ENCODE measurements around the gene BTBD16. TPM values are rescaled to one million over a fixed set of nuclear protein-coding genes. Genes with fewer than 3 reads are reported as not detected.

Gene BTBD16
- total and polyA plus RNA-seq, 2 of the 4 experiments (the other 2 are of a cell fraction): not detected

- no TSS peak for BruUV-seq (replicated peaks)
- no peak overlapping the region for H2BK120ac ChIP-seq (ENCODE audit: low read depth, low read length)
- H2AFZ ChIP-seq (replicated peaks; ENCODE audit: low read length, poor library complexity): no peak overlapping the region
- H3K27me3 ChIP-seq (ENCODE audit: control insufficient read depth, insufficient read depth, low read length): peaks cover 21% of the 10 kb centered on the region
- no peaks in the 10 kb centered on the region for H3K4me1 ChIP-seq (ENCODE audit: control insufficient read depth, insufficient read depth, low read length)
- 83% methylated on average over 9 of the region's 13 CpGs; no CpG with 5 or more reads in 1 of the 2 experiments for WGBS, 2 experiments (ENCODE audit: extremely low coverage in 2 of 2, insufficient read length in 1 of 2)
- H3K4me3 ChIP-seq (ENCODE audit: insufficient read depth, low read depth, low read length): no peak overlapping the region
- no peaks in the 10 kb centered on the region for H3K9me3 ChIP-seq (ENCODE audit: control insufficient read depth, insufficient read depth, low read length)
- no peak overlapping the region for H2BK20ac ChIP-seq (ENCODE audit: low read depth, low read length)
- no peak overlapping the region for H3K14ac ChIP-seq (replicated peaks; ENCODE audit: low read depth, low read length)
- in situ Hi-C loops (cut with MboI; ENCODE audit: low sequenced_read_pairs) (no loop called here), intact Hi-C loops (cut with micrococcal nuclease) (no loop called here), dilution Hi-C loops (cut with HindIII; ENCODE audit: low sequenced_read_pairs, unreplicated experiment) (no loop called here)
- no peak overlapping the region for H2BK15ac ChIP-seq (ENCODE audit: low read depth, low read length)
- H3K79me1 ChIP-seq (ENCODE audit: low read depth in 1 of 2, low read length in 2 of 2): no peaks in the 10 kb centered on the region
- H3K4ac ChIP-seq (ENCODE audit: low read depth, low read length): no peak overlapping the region
- no peak overlapping the region for H2AK9ac ChIP-seq (replicated peaks; ENCODE audit: low read depth, low read length, poor library complexity)
- no peaks in the 10 kb centered on the region for H3K9me1 ChIP-seq (ENCODE audit: insufficient read depth, low read length)
- no peak overlapping the region for H3K9ac ChIP-seq (ENCODE audit: low read depth, low read length)
- no peak overlapping the region for H4K8ac ChIP-seq (ENCODE audit: low read depth in 2 of 2, low read length in 2 of 2)
- DNase-seq: no peak
- H4K5ac ChIP-seq (ENCODE audit: low read depth, low read length): no peak overlapping the region
- no peak overlapping the region for H3K18ac ChIP-seq (ENCODE audit: low read depth, low read length)
- no peak overlapping the region for H3K27ac ChIP-seq (ENCODE audit: insufficient read depth, low read length)
- no peak overlapping the region for H3K4me2 ChIP-seq (ENCODE audit: low read depth, low read length)
- TF ChIP-seq CTCF (conservative IDR thresholded peaks at IDR 0.05; ENCODE audit: low read depth, low read length) (no peak), RAD21 (IDR thresholded peaks at IDR 0.05; ENCODE audit: low read length) (no peak), SMC3 (IDR thresholded peaks at IDR 0.05; ENCODE audit: low read depth, low read length) (no peak), CHD1 (IDR thresholded peaks at IDR 0.05; ENCODE audit: low read depth, low read length) (no peak), CEBPB (IDR thresholded peaks at IDR 0.05; ENCODE audit: low read depth, low read length) (no peak), MAZ (IDR thresholded peaks at IDR 0.05; ENCODE audit: borderline replicate concordance, low read depth, low read length) (no peak), MAFK (IDR thresholded peaks at IDR 0.05; ENCODE audit: low read depth, low read length) (no peak), NFE2L2 (IDR thresholded peaks at IDR 0.05; ENCODE audit: low read depth, low read length) (no peak), RFX5 (IDR thresholded peaks at IDR 0.05; ENCODE audit: low read depth, low read length) (no peak), FOS (IDR thresholded peaks at IDR 0.05; ENCODE audit: low read depth, low read length) (no peak), BHLHE40 (IDR thresholded peaks at IDR 0.05; ENCODE audit: low read depth, low read length) (no peak), MXI1 (IDR thresholded peaks at IDR 0.05; ENCODE audit: borderline replicate concordance, low read depth, low read length) (no peak), RCOR1 (IDR thresholded peaks at IDR 0.05; ENCODE audit: insufficient replicate concordance, low read length) (no peak), POLR2A (IDR thresholded peaks at IDR 0.05; ENCODE audit: low read depth, low read length) (no peak), USF2 (IDR thresholded peaks at IDR 0.05; ENCODE audit: low read depth, low read length) (no peak)
- TF ChIP-seq, protein P1, sequence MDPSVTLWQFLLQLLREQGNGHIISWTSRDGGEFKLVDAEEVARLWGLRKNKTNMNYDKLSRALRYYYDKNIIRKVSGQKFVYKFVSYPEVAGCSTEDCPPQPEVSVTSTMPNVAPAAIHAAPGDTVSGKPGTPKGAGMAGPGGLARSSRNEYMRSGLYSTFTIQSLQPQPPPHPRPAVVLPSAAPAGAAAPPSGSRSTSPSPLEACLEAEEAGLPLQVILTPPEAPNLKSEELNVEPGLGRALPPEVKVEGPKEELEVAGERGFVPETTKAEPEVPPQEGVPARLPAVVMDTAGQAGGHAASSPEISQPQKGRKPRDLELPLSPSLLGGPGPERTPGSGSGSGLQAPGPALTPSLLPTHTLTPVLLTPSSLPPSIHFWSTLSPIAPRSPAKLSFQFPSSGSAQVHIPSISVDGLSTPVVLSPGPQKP (IDR thresholded peaks at IDR 0.05; ENCODE audit: borderline replicate concordance, low read depth, low read length): no peak
- no peaks in the 10 kb centered on the region for H4K20me1 ChIP-seq (ENCODE audit: insufficient read depth, low read length)
- no peak overlapping the region for H3K23ac ChIP-seq (ENCODE audit: low read depth, low read length)
- ChIA-PET POLR2A (ENCODE audit: unreplicated experiment) (no interaction called here), CTCF (interaction anchor here (1.1 to 2.0 kb wide), 2 partner anchors 106 to 236 kb away, joined by 3 to 6 read pairs; no protein-coding TSS in a partner anchor)
- H2AK5ac ChIP-seq (ENCODE audit: low read depth, low read length): no peak overlapping the region
- no peak overlapping the region for H4K91ac ChIP-seq (ENCODE audit: insufficient read depth, low read depth, low read length)
- H3K56ac ChIP-seq (ENCODE audit: extremely low read depth, insufficient read depth, low read length): no peak overlapping the region
- ATAC-seq (ENCODE audit: low read depth): no peak
- H3K36me3 ChIP-seq (ENCODE audit: control insufficient read depth, insufficient read depth, low read length): no peaks in the 10 kb centered on the region
- no peak overlapping the region for H2BK5ac ChIP-seq (ENCODE audit: low read depth, low read length, poor library complexity, severe bottlenecking)
Observed at GRCh38 chr10:122329416-122329815, 58.3 kb downstream of the BTBD16 start.

All from IMR-90 (cell line).